Activated T-cell treated with anti-CD3 and anti-CD28 coated beads, Interleukin-2, amount 50 U/mL, for 1 hour (primary cell): Measurements from ENCODE around the gene SEC31A.
"Not testable (repeated sequence)": the region's sequence is repeated elsewhere in the genome, so short reads cannot be mapped to it uniquely, and the experiment has no call there.

Experiments
- DNase-seq: peaks from one replicate; pipeline ENCODE4 v3.0.0-alpha.2; 2020

The SEC31A gene

GRCh38 chr4:82890901-82891706 is at the start of gene SEC31A:
SEC31A (minus strand) TSS chr4:82891153; CDS start chr4:82881936, 9,217 bp downstream.
- peak; percentile 96 for DNase-seq

GRCh38 chr4:82939414-82939813 is 48.5 kb upstream of the SEC31A start:
- DNase-seq: no peak

- DNase-seq: no peak
These were observed 43.5 kb upstream of the SEC31A start for GRCh38 chr4:82934441-82934840.

GRCh38 chr4:82930848-82931755 is 40.1 kb upstream of the SEC31A start:
- DNase-seq: no peak

GRCh38 chr4:82921795-82922194 is 30.8 kb upstream of the SEC31A start:
- no peak for DNase-seq

- DNase-seq: no peak
These were observed 28.4 kb upstream of the SEC31A start for GRCh38 chr4:82919386-82919785.

- no peak for DNase-seq
These were observed 27.1 kb upstream of the SEC31A start for GRCh38 chr4:82918091-82918490.

GRCh38 chr4:82913968-82914367 is 23.0 kb upstream of the SEC31A start:
- DNase-seq: not testable (repeated sequence)

GRCh38 chr4:82913305-82913704 is 22.4 kb upstream of the SEC31A start:
- no peak for DNase-seq

- no peak for DNase-seq
These were observed 18.4 kb upstream of the SEC31A start for GRCh38 chr4:82909326-82909725.

- DNase-seq: no peak
These were observed 15.5 kb upstream of the SEC31A start for GRCh38 chr4:82906469-82906868.

- no peak for DNase-seq
These were observed 14.3 kb upstream of the SEC31A start for GRCh38 chr4:82905205-82905604.

- DNase-seq: no peak
These were observed 12.8 kb upstream of the SEC31A start for GRCh38 chr4:82903737-82904136.

- no peak for DNase-seq
These were observed 10.3 kb upstream of the SEC31A start for GRCh38 chr4:82901183-82901718.

GRCh38 chr4:82900411-82901182 is 9.6 kb upstream of the SEC31A start, which contains the start of gene THAP9:
THAP9 (plus strand) TSS chr4:82900735; CDS start chr4:82900803, 68 bp downstream.
- DNase-seq: peak; percentile 96

GRCh38 chr4:82900066-82900410 is 9.1 kb upstream of the SEC31A start:
- no peak for DNase-seq

- no peak for DNase-seq
These were observed 8.6 kb upstream of the SEC31A start for GRCh38 chr4:82899374-82900065.

- no peak for DNase-seq
These were observed 7.6 kb upstream of the SEC31A start for GRCh38 chr4:82898322-82899243.

GRCh38 chr4:82896755-82897154 is 5.8 kb upstream of the SEC31A start:
- no peak for DNase-seq

GRCh38 chr4:82893942-82894341 is 3.0 kb upstream of the SEC31A start:
- no peak for DNase-seq

GRCh38 chr4:82892467-82892802 is 1.5 kb upstream of the SEC31A start:
- no peak for DNase-seq
